Activated CD4-positive, alpha-beta T cell treated with anti-CD3 and anti-CD28 coated beads, Interleukin-2, Interleukin-6, amounts not matched to agents 100 ng/mL and 50 ng/mL, durations not matched to agents 16 hours and 8 hours (primary cell): ENCODE data around the gene MIA.
"Not testable (repeated sequence)": the region's sequence is repeated elsewhere in the genome, so short reads cannot be mapped to it uniquely, and the experiment has no call there.

ENCODE experiments used
- DNase-seq: peaks from one replicate; pipeline ENCODE4 v3.0.0-alpha.2; 2020

MIA gene

DNA sequence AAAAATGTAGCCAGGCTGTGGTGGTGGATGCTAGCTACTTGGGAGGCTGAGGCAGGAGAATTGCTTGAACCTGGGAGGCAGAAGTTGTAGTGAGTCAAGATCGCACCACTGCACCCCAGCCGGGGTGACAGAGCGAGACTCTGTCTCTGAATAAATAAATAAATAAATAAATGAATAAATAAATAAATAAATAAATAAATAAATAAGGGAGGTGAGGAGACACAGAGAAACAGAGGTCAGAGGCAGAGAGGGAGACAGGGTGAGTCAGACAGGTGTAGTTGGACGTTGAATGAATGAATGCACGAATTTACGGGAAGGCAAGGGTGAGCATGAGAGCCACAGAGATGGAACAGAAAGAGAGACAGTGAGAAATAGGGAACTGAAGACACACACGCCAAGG lies 5.8 kb downstream of the MIA start:
- no peak for DNase-seq

DNA sequence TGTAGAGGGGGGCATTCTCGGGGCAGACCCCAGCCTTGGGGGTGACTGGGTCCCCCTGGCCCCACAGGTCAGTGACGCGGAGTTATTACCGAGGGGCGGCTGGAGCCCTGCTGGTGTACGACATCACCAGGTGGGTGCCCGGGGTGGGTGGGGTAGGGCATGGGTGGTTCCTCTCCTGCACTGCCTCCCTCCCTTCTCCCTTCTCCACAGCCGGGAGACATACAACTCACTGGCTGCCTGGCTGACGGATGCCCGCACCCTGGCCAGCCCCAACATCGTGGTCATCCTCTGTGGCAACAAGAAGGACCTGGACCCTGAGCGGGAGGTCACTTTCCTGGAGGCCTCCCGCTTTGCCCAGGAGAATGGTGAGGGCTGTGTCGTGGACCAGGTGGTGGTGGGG lies 8.4 kb downstream of the MIA start:
- no peak for DNase-seq

DNA sequence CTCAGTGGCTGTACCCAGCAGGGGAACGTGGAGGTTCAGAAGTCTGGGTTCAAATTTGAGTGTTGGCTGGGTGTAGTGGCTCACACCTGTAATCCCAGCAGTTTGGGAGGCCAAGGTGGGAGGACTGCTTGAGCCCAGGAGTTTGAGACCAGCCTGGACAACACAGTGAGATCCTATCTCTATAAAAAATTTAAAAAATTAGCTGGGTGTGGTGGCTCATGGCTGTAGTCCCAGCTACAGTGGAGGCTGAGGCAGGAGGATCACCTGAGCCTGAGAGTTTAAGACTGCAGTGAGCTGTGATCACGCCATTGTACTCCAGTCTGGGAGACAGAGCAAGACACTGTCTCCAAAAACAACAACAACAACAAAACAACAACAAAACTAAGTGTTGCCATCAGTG lies 8.8 kb downstream of the MIA start:
- DNase-seq, result not testable (repeated sequence)

DNA sequence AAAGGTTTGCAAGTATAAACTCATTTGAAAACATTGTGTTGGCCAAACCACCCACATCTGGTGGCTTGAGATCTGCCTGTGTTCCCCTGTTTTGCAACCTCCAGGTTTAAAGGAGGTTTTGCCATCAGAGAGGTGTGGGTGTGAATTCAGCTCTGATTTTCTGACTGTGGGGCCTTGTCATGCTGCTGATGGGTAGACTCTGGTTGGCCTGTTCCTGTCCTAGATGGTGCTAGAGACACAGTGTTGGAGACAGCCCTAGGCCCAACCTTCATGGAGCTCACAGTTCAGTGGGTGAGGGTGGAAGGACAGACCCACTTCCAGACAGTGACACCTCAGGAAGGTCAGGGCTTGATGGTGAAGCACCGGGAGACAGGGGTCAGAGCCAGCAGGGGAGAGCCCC lies 10.2 kb downstream of the MIA start:
- DNase-seq, result no peak

DNA sequence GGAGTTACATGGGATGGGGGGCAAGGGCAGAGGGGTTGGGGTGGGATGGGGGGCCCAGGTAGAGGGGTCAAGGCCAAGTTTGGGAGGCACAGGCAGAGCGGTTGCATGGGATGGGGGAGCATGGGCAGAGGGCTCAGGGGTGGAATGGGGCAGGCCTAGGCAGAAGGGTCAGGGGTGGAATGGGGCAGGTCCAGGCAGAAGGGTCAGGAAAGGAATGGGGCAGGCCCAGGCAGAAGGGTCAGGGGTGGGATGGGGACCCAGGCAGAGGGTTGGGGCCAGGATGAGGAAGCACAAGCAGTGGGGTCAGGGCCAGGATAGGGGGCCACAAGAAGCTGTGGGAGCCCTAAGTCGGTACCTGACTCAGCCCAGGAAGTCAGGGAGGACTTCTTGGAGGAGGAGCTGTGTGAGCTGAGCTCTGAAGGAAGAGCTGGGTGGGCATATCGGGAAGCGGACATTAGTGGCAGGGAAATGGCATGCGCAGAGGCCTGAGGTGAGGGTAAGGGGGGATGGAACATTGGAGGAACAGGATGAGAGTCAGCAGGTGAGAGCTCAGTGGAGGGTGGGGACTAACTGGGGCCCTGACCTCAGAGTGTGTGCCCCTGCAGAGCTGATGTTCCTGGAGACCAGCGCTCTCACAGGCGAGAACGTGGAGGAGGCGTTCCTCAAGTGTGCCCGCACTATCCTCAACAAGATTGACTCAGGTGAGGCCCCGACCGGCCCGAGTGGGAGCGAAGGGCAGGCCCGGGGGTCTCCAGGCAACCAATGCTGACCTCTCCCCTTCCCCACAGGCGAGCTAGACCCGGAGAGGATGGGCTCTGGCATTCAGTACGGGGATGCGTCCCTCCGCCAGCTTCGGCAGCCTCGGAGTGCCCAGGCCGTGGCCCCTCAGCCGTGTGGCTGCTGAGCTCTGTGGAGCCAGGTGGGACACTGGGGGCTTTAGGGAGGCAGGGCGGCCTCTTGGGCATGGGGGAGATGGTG lies 11.0 kb downstream of the MIA start:
- no peak for DNase-seq

DNA sequence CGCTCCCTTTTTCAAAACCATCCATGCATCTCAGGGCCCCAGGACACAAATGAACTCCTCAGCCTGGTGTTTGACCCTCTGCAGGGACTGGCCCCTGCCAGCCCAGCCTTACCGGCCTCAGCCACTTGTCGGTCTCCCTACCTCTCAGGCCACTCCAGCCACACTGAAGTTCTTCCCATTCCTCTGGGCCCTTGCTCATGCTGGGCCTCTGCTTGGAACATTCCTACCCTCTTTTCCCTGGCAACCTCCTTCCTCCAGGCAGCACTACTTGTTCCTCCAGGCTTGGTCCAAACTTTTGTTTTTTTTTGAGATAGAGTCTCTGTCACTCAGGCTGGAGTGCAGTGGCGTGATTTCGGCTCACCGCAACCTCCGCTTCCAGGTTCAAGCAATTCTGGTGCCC lies 16.0 kb downstream of the MIA start:
- DNase-seq, result no peak

DNA sequence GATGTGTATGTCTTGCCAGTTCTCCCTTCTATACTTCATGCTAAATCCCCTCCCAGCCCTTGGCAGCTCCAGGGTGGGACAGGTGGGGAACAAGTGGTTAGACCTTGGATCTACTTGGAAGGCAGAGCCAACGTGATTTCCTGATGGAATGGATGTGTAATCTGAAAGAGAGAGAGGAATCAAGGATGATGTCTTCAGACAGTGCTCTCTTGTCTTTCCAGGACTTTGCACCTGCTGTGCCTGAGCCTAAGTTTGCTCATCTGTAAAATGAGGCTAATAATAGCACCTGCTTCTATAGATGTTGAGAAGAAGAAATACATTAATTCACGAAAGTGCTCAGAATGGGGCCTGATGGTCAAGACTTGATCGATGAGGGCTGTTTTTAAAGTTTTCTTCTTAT lies 16.7 kb downstream of the MIA start:
- no peak for DNase-seq

DNA sequence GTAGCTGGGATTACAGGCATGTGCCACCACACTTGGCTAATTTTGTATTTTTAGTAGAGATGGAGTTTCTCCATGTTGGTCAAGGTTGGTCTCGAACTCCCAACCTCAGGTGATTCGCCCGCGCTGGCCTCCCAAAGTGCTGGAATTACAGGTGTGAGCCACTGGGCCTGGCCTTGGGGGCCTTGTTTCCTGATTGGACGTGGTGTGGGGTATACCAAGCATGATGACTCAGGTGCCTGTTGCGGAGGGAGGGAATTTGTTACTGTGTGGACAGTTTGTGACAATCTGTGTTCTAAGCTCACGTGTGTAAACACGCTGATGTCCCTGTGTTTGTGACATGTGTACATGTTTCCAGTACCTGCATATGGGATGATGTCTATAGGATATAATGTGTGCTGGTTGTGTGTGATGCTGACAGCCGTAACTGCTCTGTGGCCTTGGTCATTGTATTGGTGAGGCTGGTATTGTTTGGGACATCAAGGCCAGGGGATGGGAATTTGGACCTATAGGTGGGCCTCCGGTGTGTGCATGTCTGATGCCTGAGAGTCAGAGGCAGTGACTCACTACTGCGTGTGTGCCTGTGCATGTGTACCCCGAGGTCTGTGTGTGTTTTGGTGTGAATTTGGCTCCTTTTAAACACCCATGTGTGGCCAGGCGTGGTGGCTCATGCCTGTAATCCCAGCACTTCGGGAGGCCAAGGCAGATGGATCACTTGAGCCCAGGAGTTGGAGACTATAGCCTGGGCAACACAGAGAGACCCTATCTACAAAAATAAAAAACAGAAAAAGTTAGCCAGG lies 22.0 kb downstream of the MIA start:
- no peak for DNase-seq

DNA sequence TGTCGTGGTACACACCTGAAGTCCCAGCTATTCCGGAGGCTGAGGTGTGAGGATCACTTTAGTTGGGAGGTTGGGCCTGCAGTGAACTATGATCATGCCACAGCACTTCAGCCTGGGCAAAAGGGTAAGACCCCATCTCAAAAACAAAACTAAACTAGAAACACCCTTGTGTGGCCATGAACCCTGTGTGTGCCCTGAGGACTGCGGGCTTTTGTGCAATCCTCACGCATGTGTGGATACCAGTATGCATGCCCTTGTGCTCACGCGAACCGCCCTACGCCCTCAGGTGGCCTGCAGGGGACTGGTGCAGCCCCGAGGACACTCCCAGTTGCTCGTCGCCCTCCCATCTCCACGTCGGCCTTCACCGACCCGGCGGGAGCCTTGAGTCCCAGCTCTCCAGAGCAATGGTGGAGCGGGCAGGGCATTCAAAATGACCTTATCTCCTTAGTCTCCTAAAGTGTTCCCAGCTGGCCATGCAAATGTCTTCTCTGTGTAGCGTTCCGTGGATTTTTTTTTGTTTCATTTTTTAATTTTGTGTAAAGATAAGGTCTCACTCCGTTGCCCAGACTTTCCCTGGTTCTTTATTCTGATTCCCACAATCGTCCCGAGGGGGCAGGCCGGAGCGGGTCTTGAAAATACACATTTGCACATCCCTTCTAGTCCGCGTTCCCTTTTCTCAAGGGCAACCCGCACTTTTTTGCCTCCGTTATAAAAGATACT lies 22.8 kb downstream of the MIA start:
- peak; percentile 71 for DNase-seq

DNA sequence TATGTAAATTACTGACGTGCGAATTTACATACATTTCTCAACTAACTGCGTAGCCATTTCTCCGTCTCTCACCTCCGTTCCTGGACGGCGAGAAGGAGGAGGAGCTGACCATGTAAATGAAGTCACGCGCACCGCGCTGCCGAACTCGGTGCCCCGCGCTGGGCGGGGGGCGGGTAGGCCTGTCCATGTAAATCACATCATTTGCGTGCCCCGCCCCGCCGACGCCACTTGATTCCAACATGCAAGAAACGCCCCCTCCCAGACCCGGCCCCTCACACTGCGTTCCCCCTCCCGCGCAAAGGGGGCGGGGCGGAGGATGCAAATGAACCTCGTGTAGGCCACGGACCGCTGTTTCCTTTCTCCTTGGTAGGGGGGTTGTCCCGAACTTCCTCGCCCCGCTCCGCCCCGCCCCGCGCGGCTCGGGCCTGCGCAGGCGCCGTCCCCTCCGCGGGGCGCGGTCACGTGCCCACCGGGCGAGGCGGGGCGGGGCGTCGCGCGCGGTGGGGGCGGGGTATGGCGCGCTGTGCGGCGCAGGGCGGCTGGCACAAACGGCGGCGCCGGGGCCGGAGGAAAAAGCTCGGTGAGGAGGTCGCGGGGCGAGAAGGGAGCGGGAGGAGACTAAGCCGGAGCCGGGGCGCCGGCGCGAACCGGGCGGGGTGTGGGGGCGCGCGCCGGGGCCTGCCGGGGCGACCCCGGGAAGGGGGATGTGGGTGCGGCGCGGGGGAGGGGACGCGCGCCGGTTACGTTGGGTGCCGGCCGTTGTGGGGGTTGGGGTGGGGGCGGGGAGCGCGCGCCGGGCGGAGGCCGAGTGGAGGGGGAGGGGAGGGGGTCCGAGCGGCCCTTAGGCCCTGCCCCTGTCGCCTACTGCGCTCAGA lies 23.6 kb downstream of the MIA start, which contains the start of gene EGLN2:
Gene EGLN2 (plus strand): TSS at position 509 of the 875 bp plus-strand sequence. CDS start 1,382 bp downstream, outside the sequence.
- DNase-seq, result peak; percentile 100

DNA sequence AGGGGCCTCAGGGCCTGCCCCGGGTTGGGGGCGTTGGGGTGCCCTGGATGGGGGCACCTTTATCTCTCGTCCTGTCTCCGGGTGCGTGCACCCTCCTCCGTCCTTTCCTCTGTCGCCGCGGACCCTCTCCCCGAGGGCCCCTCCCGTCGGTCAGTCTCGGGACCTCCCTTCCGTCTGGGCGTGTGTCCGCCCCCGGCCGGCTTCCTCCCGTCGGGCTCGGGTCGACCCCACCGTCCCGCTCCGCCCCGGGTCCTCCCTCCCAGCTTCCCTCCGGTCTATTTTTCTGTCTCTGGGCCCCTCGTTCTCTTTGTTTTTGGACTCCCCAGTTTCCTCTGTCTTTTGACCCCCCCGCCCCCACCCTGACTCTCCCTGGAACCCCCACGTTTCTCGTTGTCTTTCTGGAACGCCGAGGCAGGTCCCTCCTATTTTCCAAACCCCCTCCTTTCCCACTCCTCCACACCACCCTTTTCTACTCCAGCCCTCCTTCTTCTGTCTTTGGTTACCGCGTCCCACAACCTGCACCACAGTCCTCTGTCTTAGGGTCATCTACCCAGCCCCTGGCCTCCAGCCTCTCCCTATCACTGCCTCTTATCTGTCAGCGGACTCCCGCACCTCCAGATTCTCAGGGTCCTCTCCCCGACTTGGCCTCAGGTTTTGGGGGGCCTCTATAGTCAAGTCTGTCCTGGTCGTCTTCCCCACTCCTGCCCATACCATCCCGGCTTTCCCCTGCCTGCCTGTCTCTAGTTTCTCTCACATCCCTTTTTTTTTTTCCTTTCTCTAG lies 24.4 kb downstream of the MIA start:
- DNase-seq, result peak; percentile 39

DNA sequence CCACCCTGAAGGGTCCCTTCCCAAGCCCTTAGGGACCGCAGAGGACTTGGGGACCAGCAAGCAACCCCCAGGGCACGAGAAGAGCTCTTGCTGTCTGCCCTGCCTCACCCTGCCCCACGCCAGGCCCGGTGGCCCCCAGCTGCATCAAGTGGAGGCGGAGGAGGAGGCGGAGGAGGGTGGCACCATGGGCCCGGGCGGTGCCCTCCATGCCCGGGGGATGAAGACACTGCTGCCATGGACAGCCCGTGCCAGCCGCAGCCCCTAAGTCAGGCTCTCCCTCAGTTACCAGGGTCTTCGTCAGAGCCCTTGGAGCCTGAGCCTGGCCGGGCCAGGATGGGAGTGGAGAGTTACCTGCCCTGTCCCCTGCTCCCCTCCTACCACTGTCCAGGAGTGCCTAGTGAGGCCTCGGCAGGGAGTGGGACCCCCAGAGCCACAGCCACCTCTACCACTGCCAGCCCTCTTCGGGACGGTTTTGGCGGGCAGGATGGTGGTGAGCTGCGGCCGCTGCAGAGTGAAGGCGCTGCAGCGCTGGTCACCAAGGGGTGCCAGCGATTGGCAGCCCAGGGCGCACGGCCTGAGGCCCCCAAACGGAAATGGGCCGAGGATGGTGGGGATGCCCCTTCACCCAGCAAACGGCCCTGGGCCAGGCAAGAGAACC lies 25.1 kb downstream of the MIA start:
- DNase-seq, result no peak

DNA sequence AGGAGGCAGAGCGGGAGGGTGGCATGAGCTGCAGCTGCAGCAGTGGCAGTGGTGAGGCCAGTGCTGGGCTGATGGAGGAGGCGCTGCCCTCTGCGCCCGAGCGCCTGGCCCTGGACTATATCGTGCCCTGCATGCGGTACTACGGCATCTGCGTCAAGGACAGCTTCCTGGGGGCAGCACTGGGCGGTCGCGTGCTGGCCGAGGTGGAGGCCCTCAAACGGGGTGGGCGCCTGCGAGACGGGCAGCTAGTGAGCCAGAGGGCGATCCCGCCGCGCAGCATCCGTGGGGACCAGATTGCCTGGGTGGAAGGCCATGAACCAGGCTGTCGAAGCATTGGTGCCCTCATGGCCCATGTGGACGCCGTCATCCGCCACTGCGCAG lies 25.7 kb downstream of the MIA start:
- no peak for DNase-seq

DNA sequence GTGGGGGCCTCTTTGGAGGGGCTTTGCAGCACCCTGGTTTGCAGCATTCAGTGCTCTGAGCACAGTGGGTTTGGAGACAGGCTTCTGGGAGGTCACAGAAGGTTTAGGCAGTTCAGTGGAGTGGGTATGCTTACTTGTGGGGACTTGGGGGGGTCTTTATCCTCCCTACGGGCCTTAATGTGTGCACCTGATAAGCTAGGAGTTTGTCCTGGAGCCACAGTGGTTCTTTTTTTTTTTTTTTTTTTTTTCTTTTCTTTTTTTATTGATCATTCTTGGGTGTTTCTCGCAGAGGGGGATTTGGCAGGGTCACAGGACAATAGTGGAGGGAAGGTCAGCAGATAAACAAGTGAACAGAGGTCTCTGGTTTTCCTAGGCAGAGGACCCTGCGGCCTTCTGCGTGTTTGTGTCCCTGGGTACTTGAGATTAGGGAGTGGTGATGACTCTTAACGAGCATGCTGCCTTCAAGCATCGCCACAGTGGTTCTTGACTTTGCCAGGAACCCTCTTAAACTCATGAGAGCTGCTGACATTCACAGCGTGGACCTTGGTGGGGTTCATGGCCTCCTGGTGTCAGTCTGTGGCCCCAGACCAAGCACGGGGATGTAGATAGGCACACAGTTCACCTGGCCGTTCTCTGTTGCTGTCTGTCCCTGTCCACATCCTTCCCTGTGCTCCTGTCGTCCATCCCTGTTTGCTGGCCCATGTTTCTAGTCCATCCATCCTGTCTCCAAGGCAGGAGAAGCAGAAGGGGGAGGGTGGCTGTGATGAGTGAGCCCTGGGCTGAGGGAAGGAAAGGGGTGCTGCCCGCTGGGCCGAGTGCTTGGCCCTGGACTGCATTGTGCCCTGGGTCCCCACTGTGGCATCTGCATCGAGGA lies 26.3 kb downstream of the MIA start:
- DNase-seq, result no peak

DNA sequence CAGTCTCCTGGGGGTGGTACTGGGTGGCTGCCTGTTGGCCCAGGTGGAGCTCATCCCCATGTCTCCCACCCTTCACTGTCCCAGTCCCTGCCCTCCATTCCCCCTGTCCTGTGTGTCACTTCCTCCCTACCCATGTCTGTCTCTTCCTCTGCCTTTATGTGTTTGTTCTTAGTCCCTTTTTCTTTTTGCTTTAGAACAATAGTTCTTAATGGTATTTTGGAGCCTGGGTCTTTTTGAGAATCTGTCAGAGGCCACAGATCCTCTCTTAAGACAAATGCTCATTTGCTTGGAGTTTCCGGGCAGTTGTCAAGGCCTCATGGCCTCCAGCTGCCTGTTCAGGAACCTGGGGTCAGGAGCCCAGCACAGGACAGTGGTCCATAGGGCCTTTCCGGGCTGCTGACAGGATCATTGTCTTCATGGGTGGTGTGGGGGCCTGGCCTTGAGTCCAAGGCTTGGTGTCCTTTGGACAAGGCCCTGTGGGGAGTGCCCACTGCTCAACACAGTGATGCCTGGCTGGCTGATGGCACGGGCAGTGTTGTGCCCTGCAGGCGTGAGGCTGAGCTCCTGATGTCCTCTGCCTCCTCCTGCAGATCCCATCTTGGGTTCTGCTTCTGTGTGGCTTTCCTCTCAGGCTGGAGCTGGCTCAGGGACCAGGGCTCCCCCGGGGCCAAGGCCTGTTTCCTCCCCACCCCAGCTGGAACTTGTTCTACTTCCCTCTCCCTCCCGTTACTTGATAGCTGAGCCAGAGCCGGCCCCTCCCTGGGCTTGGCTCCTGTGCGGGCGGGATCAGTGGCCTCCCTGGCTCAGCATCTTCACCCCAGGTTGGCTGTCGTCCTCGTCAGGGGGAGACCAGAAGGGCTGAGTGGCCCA lies 27.2 kb downstream of the MIA start:
- DNase-seq, result no peak

DNA sequence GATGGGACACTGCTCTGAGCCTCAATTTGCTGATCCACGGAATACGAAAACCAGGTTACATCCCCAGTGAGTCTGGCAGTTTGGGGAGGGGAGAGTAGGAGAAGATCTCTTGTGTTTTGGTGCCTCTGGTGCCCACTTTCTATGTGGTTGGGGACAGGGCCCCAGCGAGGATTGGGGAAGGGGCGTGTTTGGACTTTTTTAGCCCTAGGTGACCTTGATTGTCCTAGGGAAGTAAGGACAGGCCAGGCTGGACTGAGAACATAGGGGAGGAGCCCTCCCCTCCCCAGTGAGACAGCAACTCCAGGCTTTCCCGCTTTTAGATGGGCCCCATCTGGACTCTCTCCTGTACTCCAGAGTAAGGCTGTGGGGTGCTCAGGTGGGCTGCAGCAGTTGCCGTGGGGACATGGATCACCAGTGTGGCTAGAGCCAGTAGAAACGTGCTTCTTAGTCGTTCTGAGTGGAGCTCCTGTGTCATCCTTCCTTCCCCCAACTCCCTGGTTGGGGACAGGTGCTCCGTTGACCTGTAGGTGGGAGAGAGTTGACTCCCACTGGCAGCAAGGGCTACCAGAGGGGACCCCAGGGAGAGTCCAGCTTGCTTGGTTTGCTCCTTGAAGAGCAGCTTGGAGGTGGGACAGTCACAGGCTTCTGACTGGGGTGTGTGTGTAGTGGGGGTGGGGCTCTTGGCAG lies 28.0 kb downstream of the MIA start:
- no peak for DNase-seq

DNA sequence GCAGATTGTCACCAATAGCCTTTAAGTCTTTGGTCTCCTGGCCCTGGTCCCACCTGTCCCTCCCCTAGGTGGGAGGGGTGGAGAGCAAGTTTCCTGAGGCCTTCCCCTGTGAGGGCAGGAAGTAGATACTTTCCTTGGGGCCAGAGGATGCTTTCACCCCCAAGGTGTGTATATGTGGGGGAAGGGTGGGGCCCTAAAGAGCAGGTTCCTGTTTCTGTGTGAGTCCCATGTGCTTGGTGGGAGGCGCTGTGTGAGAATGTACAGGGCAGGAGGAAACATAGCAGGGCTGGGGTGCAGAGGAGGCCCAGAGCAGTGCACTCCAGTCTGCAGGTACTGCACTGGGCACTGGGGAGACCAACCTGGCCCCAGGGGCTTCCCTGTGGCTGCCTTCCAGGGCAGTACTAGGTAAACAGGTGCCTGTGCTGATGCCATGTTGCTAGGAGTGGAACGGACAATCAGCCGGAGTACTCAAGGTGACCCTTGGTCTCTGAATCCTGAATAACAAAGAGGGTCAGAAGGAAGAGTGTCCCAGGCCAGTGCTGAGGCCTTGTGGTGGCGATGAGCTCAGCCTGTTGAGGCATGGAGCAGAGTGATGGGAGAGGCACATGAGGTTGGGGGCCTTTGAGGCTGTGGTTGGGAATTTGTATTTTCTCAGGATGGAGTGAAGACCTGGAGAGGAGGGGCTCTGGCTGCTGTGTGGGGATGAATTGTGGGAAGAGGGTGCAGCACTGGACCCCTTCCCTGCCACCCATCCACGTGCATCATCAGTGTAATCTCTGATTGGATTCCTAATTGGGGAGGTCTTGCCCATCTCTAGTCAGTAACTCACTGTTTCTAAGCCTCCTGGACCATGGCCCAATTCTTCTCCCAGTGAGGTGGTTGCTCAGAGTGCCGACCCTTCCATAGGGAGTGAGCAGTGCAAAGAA lies 28.8 kb downstream of the MIA start:
- DNase-seq, result peak; percentile 64
